Stimulated activated CD4-positive, alpha-beta T cell treated with anti-CD3 and anti-CD28 coated beads, Interleukin-1b, Interleukin-23, amount 100 ng/mL, for 24 hours (primary cell): ENCODE results near the gene CACNA2D3.

ENCODE experiments used
- DNase-seq, 4 experiments: peaks; one replicate each; pipeline ENCODE4 v3.0.0-alpha.2; 2020; ENCODE audit warnings: low read depth in 4 of 4, low spot score in 1 of 4

The CACNA2D3 gene

DNA sequence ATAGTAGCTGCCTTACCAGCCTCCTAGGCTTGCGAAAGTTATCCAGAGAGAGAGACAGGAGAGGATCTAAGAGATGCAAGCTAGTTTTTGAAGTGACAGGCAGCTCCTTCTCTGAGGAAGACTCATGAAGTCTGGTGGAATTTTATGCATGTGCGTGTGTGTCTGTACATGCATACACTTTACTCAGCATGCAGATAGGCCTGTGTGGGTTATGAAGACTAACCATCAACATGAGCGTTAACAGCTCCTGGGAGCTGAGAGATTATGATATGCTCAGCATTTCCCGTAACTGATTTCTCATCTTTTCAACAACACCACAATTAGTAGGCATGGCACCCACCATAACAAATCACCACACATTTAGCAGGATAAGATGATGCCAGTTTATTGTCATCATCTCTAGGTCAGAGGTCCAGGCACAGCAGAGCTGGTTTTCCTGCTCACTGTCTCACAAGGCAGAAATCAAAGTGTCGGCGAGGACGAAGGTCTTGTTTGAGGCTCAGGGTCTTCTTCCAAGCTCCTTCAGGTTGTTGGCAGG is 239.5 kb downstream of the CACNA2D3 start:
- no peak for DNase-seq

DNA sequence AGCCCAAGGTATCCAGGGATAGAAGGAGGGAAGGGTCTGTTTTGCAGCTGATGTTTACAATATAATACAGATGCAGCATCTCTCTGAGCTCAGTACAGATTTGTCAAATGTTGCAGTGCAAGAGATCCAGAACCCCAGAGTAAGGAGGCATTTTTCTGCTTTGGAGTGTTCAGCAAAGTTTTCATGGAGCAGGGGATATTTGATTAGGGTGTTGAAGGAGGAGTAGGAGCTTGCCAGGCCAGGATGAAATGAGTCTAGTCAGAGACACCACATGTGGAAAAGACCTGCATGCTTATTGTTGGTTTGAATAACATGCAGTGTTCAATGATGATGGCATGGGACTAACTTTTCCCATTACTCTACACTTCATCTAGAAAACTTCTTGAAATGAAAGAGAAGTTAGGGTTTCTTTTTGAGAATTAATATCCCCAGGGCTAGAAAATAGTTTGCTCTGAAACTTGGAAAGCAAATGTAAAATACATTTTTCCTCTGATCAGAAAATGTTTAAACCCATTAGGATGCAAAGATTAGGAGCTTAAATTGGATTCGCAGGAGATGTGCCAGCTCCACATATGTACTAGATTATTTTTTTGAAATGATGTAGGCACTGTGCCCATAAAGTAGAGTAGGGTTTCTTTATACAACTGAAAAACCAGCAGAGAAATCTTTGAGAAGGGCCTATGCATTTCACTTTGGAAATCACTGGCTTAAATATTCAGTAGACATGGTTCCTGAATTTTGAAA is 243.8 kb downstream of the CACNA2D3 start:
- DNase-seq, result no peak

DNA sequence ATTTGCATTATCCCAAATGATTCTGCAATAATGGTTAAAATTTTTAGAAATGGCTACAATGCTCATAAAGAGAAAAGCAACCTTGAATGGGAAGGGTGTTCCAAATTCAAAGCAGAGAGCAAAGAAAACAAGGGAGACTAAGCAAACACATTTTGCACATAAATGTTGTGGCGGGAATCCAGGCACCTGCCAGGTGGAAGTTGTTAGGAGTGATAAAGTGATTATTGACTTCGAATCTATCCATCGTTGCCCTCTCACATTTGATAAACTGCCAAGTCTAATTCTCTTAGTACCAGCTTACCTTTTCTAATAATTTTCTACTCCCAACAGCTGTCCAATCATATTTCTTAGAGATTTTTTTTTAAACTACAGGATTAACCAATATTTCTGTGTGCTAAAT is 244.5 kb downstream of the CACNA2D3 start:
- no peak for DNase-seq

DNA sequence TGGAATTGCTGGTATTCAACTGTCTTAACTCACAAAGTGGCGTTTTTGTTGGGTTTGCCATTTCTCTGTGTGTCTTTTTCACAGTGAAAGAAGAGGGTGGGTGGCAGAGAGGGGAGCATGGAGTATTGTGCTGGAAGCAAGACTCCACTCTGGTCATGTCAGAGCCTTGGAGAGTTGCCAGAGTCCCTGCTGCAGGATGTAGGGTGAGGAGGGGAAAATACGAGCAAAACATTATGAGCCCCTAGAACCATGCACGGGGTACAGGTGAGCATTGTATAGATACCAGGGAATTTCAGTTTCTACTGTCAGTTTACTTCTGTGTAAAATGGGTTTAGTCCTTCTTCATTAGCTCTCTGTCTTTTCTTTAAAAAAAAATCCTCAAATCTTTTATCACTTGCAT is 249.9 kb downstream of the CACNA2D3 start:
- no peak for DNase-seq

DNA sequence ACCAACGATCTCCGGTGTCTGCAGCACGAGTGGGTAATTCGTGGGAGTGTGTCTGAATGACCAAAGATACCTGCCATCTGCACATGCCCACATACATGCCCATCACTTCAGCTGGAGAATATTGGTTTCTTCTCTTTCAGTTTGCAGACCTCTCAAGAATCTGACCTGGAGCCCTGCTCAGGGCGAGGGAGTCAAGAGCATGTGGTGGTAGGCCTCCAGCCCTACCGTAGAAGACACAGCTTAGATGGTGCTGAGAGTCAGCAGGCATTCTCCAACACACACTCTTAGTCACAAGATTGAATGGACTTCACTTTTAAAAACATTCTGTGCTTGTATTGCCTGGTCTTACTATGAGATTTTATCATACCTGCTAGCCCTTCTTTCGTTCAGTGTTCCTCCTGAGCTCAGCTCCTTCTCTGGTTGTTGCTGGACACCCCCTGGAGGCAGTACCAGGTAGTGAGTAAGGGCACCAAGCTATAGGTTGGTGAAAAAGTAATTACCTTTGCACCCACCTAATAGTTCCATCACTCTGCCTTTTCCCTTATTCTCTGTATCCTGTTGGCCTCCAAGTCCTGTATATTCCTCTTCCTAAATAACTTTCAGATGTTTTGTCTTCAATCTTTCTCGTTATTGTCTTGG is 252.0 kb downstream of the CACNA2D3 start:
- no peak for DNase-seq

DNA sequence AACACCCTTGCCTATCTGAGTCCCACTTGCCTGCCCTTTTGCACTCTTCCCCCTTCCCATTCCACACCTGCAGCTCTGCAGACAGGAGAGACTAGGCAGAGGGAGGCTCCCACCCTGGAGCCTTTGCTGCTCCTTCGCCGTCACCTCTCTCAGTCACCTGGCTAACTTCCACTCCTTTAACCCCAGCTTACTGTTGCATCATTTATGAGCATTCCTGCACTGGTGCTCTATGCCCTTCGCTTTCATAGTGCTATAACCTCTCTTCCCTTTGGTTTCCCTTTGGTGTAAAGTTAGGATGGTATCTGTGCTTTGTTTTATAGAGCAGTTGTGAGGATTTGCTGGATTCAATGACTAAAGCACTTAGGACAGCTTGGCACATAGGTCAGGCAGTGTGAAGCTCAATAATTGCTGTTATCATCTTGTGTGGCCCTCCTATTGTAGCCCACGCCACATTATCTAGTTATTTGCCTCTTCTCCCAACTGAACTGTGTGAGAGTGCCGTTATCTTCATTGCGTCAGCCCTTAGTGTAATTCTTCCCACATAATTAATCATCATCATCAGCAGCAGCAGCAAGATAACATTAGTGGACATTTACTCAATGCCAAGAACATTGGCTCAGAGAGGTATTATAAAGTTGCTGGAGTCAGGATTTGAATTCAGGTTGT is 253.9 kb downstream of the CACNA2D3 start:
- no peak for DNase-seq

DNA sequence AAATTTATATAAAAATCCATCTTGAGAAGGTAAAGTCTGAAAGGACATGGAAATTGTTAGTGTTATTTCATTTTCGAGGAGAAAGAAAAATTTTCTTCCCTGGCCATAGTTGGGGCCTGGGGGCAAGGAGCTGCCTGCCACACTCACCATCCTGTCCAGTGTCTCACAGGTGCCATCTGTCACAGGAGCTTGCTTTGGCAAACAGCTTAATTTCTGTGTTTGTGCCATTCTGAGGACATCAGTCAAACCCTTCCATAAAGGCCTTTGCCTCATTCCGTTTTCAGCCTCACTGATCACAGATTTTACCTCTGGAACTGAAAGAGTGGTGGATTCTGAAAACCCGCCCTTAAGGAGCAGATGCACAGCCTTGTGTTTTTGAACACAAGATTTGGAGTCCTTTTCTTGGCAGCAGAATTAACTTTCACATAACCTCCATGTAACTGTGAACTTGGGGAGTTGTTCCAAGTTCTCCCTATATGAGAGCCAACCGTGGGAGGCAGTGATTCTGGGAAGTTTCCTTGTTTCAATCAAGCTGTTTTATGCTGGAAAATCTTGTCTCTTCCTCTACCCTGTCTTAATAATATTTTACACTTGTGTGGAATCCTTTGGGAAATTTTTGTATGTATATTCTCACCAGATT is 254.7 kb downstream of the CACNA2D3 start:
- DNase-seq, result no peak

DNA sequence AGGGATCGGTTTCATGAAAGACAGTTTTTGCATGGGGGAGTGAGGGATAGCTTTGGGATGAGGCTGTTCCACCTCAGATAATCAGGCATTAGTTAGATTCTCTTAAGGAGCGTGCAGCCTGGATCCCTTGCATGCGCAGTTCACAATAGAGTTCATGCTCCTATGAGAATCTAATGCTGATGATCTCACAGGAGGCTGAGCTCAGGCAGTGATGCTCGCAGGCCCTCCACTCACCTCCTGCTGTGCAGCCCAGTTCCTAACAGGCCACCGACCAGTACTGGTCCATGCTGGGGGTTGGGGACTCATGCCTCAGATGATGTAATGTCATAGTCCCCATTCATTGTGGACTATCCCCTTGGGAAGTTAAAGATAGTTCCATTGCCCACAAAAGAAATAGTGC is 255.8 kb downstream of the CACNA2D3 start:
- no peak for DNase-seq

DNA sequence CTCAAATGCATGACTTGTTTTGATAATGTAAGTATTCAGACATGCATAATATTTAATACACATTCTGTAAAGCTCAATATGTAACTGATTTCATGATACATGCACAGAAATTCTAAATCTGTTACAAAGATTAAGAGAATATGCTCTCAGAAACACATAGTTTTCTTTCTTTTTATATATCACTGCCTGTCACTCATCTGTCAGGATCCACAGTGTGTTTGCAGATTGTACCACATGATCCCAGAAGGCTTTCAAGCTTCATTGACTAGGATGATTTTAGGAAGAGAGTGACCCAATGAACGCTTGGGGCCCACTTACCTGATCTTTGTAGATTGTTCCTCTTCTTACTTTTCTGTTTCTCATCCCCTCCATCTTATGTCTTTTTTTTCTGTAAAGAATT is 261.9 kb downstream of the CACNA2D3 start:
- no peak for DNase-seq

DNA sequence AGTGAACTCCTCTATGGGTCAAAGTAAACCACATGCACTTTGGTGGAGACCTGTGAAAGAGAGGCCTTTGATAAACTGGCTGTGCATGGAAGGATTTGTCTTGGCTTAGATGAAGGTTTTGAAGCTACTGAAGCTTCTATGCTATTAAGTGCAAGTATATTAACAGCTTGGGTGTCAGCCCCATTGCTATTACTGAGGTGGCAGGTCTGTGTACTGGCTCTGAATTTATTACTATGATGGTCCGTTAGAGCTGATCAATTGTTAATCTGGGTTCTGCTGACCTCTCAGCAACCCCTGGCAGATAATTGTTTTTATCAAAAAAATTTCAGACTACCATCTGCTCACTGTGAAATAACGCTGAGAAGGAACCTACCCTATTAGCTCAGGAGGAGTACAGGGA is 268.2 kb downstream of the CACNA2D3 start:
- DNase-seq, result no peak

DNA sequence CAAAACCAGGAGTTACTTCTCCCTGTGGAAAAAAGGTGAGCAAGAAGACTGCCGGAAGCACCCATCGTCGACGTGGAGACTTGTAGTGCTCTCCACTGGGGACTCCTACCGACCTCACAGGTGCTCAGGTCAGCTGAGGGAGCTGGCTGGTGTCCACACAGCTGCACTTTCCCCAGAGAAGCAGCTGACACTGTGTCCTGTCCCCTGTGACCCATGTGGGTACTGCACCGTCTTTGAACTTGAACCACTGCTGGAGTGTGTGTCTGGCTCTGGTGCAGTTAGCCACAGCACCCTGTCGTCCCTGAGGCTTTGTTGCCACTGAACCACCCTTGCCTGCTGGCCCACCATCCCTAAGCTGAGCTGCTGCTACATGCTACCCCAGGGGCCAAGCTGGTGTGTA is 270.8 kb downstream of the CACNA2D3 start:
- DNase-seq, result no peak

DNA sequence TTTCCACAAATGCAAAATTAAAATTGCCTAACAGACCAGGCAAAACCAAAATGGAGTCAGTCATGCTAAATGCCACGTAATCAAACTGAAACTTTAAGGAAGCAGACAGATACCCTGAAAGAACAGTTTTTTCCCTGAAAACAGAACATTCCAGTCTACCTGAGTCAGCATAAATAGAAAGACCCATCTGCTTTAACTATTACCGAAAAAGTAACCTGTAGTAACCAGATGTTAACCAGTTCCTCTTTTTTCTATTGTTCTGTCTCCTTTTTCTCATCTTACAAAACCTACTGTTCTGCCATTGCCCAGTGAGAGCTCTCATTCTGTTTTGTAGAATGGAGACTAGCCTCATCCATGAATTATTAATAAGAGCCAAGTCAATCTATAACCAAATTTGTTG is 286.0 kb downstream of the CACNA2D3 start:
- no peak for DNase-seq

DNA sequence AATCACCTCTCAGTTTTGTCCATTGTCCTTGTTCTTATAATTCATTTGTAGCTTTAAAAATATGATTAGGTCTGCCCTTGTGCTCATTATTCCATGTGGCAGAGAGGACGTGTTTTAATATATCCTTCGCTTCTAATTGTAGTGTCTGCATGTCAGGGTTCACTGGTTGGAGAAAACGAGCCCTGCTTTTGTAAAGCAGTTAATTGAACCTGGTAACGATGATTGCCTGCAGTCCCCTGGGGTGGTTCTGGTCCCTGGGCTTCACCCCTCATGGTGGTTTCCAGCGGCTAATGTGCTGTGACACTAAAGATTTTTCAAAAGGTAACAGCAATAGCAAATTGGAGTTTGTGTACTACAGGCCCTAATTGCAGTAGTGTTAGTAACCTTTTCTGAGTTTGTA is 299.6 kb downstream of the CACNA2D3 start:
- DNase-seq, result no peak

DNA sequence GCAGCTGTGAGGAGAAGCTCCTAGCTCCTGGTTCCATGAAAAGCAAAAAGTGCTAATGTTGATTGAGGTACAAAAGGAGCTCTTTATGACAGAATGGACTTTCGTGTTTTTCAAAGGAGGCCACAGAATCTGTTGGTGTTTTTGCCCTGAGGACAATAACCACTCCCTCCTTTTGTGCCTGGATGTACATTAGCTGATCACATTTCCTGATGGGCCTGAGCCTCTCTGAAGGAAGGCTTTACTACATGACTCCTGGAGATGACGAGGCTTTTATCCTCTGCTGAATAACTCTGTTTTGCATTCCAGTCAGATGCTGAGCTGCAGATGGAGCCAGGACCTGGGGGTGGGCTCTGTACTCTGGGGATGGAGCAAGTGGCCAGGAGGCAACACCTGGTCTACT is 301.9 kb downstream of the CACNA2D3 start:
- no peak for DNase-seq

DNA sequence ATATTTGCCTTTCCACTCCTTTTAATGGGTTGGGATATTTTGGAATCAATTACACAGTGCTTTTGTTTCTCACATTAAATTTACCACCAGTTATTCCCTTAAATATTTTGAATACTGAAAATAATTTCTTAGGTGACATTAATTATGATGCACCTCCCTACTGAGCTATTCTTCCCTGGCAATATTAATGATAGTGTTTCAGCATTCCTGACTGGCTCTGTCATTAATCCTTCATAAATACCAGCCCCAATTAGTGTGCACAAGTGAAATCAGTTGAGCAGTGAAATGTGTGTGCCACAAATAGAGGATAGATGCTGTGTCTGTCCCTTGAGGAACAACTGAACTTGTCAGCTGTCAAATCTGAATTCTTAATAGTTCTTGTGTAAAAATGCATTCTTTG is 304.0 kb downstream of the CACNA2D3 start:
- DNase-seq, result no peak

DNA sequence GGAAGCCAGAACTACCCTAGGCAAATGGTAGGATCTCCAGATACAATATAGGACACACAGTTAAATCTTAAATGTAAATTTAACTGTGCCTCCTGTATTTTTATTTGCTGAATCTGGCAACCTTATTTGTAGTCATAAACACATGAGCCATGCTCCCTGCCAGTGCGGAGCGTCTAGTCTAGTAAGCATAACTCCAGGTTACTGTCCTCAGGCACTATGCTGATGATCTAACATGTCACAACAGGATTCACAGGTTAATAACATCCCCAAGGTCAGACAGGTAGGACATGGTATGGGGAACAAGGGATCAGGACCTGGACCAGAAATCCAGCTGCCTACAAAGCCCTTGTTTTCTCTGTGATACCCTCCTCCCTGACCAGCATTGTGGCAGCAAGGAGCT is 305.1 kb downstream of the CACNA2D3 start:
- no peak for DNase-seq

DNA sequence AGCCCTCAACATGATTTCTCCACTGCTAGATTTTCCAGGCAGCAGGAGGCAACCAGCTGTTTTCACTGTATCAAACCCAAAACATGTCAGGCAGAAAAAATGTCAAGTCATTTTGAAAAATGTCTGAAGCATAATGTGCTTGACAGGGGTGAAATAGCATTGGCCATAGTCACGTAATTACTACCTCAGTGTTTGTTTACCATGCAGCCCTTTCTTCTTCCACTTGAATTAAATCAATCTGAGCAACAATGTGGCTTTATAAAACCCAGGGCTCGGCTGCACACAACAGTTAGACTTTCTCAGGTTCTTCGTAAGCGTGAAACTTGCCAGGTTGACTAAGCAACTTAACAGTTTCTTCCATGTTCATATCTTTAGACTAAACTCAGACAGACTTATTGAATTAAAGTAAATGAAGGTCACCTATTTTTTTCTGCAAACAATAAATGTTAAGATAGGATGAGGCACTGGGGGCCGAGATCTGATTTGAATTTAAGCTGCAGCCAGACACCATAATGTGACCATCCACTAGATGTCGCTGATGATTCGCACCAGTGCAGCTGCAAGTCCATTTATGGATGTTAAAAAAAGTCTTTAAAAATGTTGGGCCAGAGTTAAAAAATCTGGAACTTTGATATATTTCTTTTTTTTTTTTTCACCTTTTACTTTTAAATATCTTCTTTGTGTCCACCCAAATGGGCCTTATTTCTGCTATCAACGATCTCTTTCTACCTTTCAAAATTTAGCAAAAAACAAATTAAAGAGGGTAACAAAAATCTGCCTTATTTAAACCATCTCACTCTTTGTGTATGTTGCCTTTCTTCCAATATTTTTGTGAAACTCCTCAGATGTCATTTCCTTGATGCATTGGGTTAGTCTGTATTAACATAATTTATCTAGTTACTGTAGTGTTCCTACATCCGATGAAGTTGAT is 305.9 kb downstream of the CACNA2D3 start:
- DNase-seq, result peak in 3 of 4 experiments; percentile 2 to 36 (median 13)

DNA sequence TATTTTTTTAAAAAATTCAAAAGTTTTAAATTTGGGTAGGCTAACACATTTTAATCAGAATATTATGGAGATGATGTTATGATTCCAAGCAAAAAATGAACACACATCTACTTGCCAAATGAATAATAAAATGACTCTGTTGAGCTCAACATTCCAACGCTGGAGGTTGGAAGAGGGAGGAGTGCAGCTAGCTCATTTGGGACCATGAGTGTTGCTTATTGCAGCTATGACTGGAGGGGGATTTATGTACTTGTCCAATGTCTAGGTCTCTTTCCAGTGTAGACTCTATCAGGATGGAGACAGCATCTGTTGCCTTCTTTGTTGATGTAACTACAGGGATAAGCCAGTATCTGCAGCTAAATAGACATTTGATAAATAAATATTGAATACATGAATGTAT is 310.6 kb downstream of the CACNA2D3 start:
- no peak for DNase-seq

DNA sequence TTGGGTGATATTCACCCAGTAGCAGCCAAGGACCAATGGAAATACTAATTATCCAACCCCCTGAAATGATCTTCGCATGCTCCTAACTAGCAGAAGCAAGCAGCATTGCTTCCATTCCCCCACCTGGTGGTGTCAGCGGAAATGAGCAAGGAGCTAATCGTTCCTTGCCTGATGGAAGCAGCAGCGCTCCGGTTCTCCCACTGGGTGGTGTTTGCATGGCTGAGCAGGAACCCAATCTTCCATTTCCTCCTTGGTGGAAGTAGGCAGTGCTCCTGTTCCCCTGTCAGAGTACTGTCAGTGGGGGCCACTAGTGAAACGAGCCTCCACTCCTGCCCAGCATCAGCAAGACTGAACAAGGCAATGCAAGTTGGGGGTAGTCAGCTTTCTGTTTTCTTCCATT is 311.5 kb downstream of the CACNA2D3 start:
- no peak for DNase-seq

DNA sequence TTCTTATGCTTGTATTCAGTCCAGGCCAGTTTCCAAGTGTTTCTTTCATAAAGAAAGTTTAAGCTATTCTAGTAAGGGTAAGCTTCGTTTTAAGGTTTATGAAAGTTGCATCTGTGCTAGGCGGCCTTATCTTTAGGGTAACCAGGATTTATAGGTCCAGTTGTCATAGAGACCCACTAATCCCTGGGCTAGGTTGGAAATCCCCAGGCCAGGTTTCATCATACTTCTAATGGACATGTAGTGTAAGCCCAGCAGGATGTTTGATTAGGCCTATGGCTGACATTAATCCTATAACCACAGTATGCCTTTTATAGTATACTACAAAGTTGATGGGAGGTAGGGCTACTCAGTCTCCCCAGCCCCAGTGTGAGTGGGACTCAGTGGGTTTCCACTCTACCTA is 312.4 kb downstream of the CACNA2D3 start:
- DNase-seq, result no peak

DNA sequence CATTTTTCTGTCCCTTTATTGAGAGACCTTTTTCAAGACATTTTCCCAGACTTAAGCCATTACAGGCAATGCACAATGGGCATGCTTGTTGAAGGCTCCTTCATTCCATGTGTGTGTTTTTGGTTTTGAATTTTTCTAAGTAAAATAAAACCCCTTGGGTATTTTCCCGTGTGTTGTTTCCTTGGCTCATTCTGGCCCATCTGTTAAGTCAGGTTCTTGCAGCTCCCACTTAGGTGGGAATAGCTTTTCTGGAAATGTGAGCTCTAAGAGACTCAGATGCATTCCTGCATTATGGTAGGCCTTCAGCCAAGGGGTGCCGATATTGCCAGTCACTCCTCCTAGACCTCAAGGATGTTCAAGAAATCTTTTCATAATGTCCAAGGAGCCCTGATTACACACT is 314.9 kb downstream of the CACNA2D3 start:
- no peak for DNase-seq
